Frontal cortex (tissue), 4 donors: ENCODE data around the gene PPIH. TPM values are rescaled to one million over a fixed set of nuclear protein-coding genes. Genes with fewer than 3 reads are reported as not detected.
"Not testable (repeated sequence)": the region's sequence is repeated elsewhere in the genome, so short reads cannot be mapped to it uniquely, and the experiment has no call there.

Source experiments
- DNase-seq, 2 donors: peaks; one replicate each; pipeline ENCODE4 v3.0.0; 2012; ENCODE audit warnings: low spot score in 2 of 2
- FAIRE-seq: peaks from 2 replicates; lab custom pipeline; 2012; peaks lifted over from hg19 to GRCh38; lab: Jason Lieb, UNC
- total RNA-seq: library from RNA; depleted of rRNA; stranded (reverse); fragments of >200 nt; gene quantifications from one replicate; pipeline ENCODE4 v1.2.3, GENCODE V29; 2014
- donor health status: control.
- donor health status: control.
- donor health status: control.

The PPIH gene
- 17.9 TPM for total RNA-seq

DNA sequence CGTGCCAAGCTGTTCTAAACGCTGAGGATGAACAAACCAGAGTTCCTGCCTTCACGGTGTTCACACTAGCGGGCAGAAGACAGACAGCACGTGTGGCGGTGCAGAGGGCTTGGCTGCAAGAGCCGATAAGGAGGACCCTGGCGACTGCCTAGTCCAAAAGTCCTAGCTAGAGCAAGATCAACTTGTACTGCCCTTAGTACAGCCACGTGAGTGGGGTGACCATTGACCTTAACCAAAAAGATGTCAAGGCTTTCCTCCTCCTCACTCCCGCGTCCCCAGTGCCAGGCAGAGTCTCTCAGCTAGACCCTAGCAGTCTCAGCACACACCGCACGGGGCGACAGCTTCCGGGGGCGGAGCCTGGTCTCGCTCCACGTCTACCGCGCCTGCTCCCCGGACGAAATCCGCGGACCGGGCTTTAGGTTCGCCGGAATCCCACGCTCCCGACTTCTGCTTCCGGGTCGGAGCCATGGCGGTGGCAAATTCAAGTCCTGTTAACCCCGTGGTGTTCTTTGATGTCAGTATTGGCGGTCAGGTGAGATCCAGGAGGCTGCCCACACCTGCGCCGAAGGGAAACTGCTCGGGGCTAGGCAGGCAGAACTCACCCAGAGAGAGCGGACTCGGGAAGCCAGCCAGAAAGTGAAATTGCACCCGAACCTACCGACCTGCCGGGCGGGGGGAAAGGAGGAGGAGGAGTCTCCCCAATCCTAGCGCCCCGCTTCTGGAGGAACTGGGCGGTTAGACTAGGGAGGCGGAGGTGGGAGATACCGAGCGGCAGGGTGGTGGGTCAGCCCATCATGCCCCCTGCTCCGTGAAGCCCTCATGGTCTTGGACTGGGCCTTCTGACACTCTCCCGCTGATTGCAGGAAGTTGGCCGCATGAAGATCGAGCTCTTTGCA, at the start of gene PPIH:
TSS of gene PPIH (plus strand) at position 443 of the 896 bp plus-strand sequence. CDS start at position 467, 24 bp downstream.
- no peak for FAIRE-seq
- DNase-seq: peak; percentile 61 to 85

DNA sequence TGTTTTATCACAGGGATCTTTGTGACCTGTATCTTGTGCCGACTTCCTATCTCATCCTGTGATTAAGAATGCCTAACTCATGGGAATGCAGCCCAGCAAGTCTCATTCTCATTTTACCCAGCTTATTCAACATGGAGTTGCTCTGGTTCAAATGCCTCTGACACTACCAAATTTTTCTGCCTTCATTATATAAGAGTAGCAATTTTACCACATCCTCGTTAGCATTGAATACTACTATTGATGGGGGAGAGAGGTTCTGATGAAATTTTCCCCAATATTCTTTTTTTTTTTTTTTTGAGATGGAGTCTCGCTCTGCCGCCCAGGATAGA, 44.5 kb upstream of the PPIH start:
- no peak for FAIRE-seq

DNA sequence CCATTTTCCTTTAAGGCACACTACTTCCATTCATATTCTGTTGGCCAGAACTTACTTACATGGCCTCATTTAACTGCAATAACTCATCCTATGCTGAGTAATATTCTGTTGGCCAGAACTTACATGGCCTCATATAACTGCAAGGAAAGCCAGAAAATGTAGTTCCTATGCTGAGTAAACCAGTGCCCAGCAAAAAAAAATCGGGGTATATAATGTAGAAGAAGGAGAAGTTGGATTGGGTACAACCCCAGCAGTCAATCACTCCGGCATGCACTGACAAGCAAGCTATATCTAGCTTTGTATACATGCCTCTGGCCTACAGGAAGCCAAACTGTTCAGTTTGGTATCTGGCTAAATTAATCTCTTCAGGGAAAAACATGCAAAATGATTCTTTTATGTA, 39.4 kb upstream of the PPIH start:
- DNase-seq: no peak

More for the DNA sequence above, 44.5 kb upstream of the PPIH start:
- DNase-seq: no peak

DNA sequence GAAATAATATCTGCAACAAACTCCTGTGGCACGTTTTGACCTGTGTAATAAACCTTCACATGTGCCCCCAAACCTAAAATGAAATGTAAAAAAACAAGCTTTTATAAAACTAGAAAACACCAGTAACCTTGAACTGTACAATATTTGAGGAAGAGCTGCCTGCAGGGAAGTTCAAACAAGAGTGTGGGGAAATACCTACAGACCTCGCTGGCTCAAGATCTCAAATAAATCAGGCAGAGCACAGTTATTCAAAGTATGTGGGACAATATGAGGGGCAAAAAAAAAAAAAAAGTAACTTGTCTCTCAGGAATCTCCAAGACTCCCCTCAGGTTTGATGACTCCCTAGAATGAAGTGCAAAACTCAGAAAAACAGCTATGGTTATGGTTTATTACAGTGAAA, 37.9 kb upstream of the PPIH start:
- FAIRE-seq (no peak), DNase-seq (no peak)

More for the DNA sequence above, 39.4 kb upstream of the PPIH start:
- FAIRE-seq: no peak

DNA sequence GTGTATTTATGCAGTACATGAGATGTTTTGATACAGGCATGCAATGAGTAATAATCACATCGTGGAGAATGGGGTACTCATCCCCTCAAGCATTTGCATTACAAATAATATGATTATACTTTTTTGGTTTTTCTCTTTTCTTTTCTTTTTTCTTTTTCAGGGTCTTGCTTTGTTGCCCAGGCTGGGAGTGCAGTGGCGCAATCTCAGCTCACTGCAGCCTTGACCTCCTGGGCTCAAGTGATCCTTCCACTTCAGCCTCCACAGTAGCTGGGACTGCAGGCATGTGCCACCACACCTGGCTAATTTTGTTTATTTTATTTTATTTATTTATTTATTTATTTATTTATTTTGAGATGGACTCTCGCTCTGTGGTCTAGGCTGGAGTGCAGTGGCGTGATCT, 37.0 kb upstream of the PPIH start:
- not testable (repeated sequence) for FAIRE-seq, DNase-seq

DNA sequence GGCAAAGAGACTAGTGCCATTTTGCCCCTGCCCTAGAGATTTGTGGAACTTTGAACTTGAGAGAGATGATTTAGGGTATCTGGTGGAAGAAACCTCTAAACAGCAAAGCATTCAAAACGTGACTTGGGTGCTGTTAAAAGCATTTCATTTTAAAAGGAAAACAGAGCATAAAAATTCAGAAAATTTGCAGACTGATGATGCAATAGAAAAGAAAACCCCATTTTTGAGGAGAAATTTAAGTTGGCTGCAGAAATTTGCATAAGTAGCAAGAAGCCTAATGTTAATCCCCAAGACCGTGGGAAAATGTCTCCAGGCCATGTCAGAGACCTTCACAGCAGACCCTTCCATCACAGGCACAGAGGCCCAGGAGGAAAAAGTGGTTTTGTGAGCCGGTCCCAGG, 31.0 kb upstream of the PPIH start:
- not testable (repeated sequence) for DNase-seq, FAIRE-seq

DNA sequence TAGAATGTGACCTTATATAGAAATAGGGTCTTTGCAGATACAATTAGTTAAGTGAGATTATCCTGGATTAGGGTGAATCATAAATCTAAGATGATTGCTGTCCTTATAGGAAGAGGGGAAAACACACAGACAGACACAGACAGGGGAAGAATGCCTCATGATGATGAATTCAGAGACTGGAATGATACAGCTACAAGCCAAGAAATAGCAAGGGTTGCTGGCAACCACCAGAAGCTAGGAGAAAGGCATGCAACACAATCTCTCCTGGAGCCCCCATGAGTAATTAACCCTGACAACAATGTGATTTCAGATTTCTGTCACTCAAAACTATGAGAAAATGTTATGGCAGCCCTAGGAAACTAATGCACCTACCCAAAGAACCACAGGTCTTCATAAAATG, 19.1 kb upstream of the PPIH start:
- DNase-seq (no peak), FAIRE-seq (no peak)

DNA sequence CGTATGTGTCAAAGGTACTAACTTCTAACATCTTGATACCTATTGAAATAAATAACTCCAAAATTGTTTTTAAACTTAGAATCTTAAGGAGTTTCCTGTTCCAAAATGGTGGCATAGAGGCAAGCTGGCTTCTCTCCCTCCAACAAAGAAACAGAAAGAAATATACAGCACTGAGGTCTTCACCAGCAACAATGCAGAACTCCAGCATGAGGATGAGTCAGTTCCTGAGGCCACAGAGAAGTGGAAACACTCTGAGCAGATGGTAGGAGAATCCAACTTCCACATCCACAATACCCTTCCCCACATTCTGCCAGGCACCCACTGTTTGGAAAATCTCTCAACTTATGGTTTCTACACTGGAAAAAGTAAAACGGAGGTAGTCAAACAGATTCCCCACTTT, 12.2 kb upstream of the PPIH start:
- DNase-seq (no peak), FAIRE-seq (no peak)

DNA sequence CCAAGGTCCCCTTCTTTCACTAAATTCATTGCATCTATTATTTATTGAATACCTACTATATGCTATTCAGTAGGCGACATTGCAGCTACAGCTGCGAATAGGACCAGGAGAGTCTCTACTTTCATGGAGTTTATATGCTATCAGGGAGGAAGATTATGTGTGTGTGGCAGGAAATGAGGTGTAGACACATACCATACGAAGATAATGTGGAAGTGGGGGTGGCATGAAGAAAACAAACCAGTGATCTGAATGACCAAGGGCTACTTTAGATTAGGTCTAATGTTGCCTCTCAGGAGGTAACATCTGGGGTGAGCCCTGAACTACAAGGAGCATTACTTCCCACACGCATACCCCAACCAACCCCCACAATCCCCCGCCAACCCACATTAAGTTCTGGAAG, 1.0 kb upstream of the PPIH start:
- DNase-seq: no peak
- no peak for FAIRE-seq

DNA sequence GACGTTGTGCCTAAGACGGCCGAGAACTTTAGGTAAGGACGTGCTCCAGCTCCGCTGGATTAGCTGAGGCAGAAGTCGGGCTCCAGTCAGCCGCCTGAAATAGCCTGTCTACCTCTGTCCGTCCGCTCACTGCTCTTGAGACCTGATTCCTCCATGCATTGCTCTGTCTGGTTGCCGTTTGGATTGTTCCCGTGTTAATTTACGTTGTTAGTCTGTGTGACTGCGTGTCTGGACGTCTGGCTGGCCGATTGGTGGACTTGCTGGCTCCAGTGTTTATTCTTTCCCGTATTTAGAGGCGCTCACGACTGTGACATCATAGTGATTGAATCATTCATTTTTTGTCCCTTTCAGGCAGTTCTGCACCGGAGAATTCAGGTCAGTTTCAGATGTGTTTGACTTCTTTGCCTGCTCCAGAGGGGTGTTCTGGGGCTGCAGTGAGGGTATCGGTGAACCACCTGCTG, 684 bp downstream of the PPIH start:
- no peak for DNase-seq
- no peak for FAIRE-seq

DNA sequence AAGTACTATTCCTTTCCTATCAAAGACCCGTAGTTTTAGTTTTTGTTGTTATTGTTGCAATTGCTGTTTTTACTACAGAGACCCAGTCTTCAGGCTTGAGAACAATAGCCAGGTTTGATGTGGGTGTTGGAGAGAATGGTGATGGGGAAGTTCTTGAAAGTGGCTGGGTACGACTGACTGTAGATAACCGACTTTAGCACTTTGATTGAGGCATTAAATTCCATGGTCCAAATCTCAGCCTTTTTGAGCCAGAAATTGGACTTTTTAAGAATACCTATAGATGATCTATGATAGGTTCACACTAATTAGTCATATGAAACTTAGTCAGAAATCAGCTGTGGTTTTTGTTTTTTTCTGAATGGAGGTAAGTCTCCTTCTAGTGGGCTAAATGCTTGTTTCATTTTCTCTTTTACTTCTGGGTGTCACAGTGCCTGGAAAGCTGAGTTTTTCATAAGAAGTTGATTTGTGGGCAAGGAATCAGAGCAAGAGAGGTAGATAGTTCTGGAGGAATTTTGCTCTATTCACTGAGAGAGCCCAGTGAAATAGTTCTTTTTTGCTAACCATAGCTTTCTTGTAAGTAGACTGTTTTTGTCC, 2.8 kb downstream of the PPIH start:
- FAIRE-seq: no peak
- no peak for DNase-seq

DNA sequence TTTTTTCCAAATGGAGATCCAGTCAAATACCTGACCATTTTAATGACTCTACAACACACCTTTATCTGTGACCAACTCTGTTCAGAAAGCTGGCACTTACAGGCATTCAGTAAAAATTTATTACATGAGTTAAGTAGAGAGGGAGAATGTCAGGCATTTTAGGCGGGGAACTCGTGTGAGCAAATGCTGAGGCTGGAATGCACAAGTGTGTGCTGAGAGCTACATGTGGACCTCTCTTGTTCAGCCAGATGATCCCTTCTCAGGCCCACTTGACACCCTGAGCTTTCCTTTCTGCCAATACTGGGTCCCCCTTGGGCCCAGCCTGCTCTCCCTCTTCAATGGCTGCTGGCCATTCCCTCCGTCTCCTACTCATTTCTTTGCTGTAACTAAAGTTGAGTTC, 11.7 kb downstream of the PPIH start:
- no peak for FAIRE-seq
- DNase-seq: no peak

DNA sequence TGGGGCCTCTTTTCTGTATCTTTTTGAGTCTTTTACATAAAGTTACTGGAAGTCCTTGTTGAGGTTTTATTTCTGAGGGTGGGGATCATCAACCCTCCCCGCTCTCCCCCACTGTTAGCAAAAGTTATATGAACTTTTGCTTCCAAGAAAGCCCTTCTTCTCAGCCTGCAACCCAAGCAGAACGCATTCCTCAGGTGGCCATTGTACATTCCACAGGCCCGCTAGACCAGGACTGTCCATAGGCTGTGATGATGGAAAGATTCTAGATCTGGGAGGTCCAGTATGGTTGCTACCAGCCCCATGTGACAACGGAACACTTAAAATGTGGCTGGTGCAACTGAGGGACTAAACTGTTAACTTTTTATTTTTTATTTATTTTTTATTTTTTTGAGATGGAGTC, 12.2 kb downstream of the PPIH start:
- DNase-seq (no peak), FAIRE-seq (no peak)

DNA sequence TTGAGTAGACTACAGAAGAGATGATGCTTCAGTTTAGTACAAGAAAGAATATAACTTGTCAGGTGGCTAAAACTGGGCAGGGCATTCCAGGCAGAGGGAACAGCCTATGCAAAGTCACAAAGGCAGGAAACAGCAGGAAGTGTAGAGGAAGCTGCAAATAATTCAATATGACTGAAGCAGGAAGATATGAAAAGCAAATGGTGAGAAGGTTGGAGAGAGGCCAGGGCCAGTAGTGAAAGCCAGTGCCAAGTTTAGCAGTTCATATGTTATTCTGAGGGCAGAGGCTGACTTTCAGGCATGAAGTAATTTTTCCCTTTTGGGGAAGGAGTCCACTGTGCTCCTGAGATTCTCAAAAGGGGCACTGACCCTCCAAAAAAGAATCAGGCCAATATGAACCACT, 16.0 kb downstream of the PPIH start:
- no peak for FAIRE-seq

DNA sequence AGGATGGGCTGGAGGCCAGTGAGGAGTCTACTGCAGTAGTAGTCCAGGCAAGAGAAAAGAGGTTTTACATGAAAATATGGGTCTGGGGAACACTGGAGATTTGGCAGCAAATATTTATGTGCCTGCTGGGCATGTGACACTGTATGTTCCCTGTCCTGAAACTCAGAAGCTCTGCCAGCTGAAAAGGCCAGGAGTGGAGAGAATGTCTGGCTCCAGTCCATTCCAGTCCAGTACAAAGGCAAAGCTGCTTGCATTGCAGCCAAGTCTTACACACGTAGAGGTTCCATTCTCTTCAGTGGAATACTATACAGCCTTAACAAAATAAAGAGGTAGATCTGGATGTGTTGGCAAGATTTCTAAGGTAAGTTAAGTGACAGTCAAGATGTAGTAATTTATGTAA, 16.5 kb downstream of the PPIH start:
- no peak for DNase-seq
- FAIRE-seq: no peak

More for the DNA sequence above, 16.0 kb downstream of the PPIH start:
- DNase-seq: no peak

DNA sequence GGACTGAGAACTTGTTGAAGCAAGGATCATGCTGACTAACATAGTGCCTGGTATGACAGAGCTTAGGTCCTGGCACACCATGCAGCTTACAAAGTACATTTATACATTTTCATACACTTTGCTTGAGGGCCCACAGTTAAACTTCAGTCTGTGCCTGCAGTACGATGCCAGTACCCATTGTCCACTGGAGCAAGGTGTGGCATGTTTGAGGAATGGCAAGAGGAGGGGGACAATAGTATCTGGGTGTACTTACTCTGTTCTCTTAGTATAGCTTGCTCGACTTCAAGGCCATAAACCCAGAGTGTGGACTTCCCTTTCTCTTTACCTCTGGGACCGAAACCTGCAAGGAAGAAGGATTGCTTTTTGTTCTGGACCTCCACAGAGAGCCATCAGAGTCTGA, 17.2 kb downstream of the PPIH start:
- FAIRE-seq (no peak), DNase-seq (no peak)

DNA sequence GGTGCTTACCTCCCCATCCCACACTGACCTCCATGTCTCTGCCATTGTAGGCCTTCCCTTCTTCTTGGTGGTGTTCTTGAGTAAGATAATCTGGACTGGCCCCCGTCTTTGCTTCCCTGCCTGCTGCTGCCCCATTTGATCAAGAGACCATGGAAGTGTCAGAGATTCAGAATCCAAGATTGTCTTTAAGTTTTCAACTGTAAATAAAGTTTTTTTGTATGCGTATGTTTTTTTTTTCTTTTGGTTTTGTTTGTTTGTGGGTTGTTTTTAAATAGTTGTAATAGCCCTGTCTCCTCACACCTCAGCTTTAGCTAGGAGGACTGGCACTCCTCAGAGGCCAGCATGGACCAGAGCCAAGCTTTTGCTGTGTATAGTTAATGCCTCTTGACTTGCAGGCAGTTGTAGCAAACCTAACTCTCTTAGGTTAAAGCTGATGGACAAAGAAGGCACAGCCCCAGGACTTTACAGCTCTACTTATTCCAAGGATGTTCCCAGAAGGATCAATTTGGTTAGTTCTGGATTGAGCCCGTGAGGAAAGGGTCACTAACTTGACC, 18.4 kb downstream of the PPIH start:
- no peak for FAIRE-seq
- no peak for DNase-seq

DNA sequence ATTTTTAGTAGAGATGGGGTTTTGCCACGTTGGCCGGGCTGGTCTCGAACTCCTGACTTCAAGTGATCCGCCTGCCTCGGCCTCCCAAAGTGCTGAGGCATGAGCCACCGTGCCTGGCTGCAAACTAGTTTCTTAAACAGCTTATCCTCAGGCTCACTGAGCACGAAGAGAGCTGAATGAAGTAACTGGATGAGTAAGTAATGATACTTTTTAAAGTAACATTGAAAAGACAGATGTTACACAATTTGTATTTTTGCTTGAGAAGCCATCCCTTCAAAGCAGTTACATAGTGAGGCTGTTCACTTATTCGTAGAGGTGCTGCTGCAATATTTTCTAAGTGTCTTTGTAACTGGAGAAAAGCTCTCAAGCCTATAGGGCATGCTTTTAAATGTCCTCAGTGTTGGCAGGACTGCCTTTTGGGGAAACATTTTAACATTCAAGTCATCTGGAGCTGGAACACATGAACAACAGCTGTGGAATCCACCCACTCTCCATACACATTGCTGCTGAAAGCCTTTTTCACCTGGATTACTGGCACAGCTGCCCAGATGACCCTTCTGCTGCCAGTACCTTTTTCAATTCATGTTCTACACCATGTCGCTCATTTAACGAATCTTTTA, 21.3 kb downstream of the PPIH start:
- no peak for FAIRE-seq
- no peak for DNase-seq

DNA sequence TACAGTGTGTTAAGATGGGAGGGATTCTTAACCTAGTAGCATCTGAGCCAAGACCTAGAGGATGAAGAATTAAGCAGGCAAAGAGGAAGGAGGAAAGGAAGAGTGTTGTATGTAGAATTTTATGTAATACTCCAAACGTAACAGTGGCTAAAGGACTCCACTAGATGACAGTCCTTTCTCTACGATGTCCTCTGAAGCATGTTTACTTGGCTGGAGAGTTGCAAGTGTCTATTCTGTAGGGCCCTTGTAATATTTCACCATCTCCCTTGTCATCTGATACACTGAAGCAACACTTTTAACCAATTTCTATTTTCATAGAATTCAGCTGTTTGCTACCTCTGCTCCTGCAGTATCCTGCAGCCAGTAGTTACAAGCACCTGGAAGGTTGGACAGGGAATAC, 21.8 kb downstream of the PPIH start:
- DNase-seq (no peak), FAIRE-seq (no peak)

DNA sequence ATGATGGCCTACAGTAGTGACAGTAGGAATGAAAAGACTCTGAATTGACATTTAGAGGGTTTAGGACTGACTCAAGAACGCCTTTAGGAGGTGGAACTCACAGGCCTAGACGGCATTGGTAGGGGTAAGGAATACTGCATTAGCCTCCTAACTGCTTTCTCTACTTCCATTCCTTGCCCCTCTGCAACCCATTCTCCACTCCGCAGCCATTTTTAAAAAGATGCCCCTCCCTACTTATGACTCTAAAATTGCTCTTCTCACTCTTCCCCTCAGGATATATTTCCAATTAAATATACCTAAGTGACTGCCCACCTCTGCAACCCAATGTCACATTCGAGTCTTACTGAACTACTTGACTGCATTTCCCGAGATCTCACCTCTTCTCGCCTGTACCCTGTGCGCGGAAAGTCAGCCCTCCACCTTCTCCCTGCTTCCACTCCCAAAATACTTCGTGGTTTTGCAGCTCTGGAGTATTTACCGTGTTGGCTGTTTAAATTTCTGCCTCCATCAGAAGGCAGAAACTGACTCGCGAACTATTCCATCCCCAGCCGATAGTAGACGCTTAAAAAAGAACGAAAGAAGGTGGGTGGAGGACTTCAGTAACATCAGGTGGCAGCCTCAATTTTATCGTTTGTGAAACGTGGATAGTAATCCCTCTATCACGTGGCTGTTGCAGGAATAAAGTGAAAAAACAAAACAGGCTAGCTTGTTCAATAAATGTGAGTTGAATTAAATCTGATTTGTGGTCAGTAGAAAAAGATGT, 22.9 kb downstream of the PPIH start:
- FAIRE-seq (no peak), DNase-seq (no peak)
